HG03025 (cell line): ENCODE data around the gene PEX11B.

Experiments
- ATAC-seq: cut with Tn5 transposase; IDR thresholded peaks from one replicate; pipeline ENCODE4 v1.9.1; 2021; ENCODE audit warnings: mild to moderate bottlenecking, moderate library complexity; ENCODE audit not compliant: unreplicated experiment, low FRiP score

PEX11B gene

DNA sequence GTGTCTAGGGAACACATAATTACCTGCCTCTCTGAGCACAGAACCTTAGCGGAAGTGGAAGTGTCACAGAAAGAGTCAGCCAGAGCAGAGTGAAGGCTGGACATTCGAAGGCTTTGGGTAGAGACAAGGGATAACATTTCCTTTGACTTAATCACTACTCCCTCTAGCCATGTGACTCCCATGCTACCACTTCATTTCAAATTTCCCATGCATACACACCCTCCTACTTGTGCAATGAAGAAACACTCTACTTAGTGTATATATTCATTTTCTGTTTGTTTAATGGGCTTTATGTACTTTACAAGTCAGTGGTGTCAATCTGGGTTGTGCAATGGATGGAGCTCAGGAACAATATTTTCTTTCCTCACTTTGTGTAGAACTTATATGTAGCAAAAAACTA is 39.8 kb downstream of the PEX11B start:
- no peak for ATAC-seq

GRCh38 chr1:145877923-145878486 is 40.5 kb downstream of the PEX11B start:
- ATAC-seq, result no peak

- no peak for ATAC-seq
These were observed 43.9 kb downstream of the PEX11B start for GRCh38 chr1:145874646-145875045.

DNA sequence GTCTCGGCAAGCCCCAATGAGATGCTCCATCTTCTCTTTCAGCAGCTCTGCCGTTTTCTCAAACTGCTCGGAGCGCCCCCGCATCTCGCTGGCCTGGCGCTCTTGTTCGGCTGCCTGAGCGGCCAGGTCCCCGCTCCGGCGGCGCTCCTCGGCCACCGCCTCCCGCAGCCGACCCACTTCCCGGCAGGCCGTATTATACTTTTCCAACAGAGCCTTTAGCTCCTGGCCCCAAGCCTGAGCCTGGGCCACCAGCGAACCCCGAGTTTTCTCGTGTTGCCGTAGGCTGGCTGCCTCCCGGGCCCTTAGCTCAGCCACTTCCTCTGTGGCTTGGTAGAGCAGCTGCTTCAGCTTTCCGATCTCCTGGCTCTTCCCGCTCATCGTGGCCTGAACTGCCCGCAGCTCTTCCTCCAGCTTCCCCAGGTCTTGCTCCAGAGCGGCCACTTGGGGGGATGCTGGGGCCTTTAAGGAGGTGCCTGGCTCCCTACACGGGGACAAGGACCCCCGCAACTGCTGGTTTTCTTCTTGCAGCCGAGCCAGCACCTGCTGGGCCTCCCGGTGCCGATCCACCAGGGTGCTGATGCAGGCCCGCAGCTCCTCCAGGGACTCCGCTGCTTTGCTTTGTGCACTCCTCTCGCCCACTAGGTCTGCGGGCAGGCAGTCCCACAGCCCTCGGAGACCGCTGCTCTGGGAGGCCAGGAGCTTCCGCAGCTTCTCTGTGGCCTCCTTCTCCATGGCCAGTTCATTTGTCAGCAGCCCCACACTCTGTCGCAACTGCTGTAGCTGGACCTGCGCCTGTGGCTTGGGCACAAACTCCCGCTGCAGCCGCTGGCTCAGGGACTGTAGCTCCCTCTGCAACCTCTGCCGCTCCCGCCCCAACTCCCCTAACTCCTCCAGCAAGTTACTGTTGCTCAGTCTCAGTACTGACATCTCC is 46.3 kb downstream of the PEX11B start:
- no peak for ATAC-seq

- ATAC-seq, result no peak
These were observed 50.3 kb downstream of the PEX11B start for GRCh38 chr1:145868232-145868631.

GRCh38 chr1:145863282-145864018 is 55.1 kb downstream of the PEX11B start:
- ATAC-seq, result no peak
